Activated naive CD4-positive, alpha-beta T cell treated with anti-CD3 and anti-CD28 coated beads for 36 hours (primary cell): ENCODE results near the gene MYL7. TPM values are rescaled to one million over a fixed set of nuclear protein-coding genes. Genes with fewer than 3 reads are reported as not detected.

Experiments
- CTCF ChIA-PET: fragments of 350-600 bp; sonication (Branson Sonifier 250); formaldehyde crosslinking; loops from one replicate; lab custom pipeline; 2021; ENCODE audit warnings: antibody characterized with exemption; lab: Charles Lee
- DNase-seq: peaks from one replicate; pipeline ENCODE4 v3.0.0-alpha.2; 2020
- H3K27ac Mint-ChIP-seq: one replicate; pipeline ENCODE4 v1.8.0; 2021; ENCODE audit warnings: mild to moderate bottlenecking, mixed read lengths
- H3K27me3 Mint-ChIP-seq: one replicate; pipeline ENCODE4 v1.8.0; 2021; ENCODE audit warnings: low read depth, mixed read lengths
- H3K36me3 Mint-ChIP-seq: one replicate; pipeline ENCODE4 v1.8.0; 2021; ENCODE audit warnings: low read depth, mixed read lengths
- H3K4me1 Mint-ChIP-seq: one replicate; pipeline ENCODE4 v1.8.0; 2021; ENCODE audit warnings: low read depth, mixed read lengths
- H3K4me3 Mint-ChIP-seq: one replicate; pipeline ENCODE4 v1.8.0; 2021; ENCODE audit warnings: mild to moderate bottlenecking, moderate library complexity, mixed read lengths
- H3K9me3 Mint-ChIP-seq: one replicate; pipeline ENCODE4 v1.8.0; 2021; ENCODE audit warnings: mixed read lengths
- intact Hi-C: fragments of 100-400 bp; cut with micrococcal nuclease; formaldehyde crosslinking; loops from one replicate; pipeline ENCODE4 v1.15.1; 2023
- total RNA-seq, 2 experiments: library from RNA; stranded (reverse); gene quantifications; one replicate each; pipeline ENCODE4 v1.2.3, GENCODE V29; 2021

MYL7 gene
- total RNA-seq, 2 experiments from 2014 or later = not detected

DNA sequence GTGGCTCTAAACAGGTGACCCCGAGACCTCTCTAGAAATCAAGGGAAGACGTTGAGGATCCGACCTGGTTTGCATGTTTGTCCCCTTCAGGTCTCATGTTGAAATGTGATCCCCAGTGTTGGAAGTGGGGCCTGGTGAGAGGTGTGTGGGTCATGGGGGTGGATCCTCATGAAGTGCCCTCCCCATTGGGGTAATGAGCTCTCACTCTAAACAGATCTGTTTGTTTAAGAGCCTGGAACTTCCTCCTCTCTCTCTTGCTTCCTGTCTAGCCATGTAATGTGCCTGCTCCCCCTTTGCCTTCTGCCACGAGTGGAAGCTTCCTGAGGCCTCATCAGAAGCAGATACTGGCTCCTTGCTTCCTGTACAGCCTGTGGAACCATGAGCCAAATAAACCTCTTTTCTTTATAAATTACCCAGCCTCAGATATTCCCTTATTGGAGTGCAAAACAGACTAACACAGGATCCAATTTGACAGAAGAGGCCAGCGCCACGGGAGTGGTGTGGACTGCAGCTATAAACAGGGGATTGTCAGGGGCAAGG is 48.0 kb downstream of the MYL7 start:
- H3K4me1 Mint-ChIP-seq = peaks cover 13% of the 10 kb centered on the region
- DNase-seq = no peak
- no peaks in the 10 kb centered on the region for H3K27me3 Mint-ChIP-seq
- H3K4me3 Mint-ChIP-seq = no peak overlapping the region
- intact Hi-C loops = no loop called here
- H3K27ac Mint-ChIP-seq = no peak overlapping the region
- no peaks in the 10 kb centered on the region for H3K36me3 Mint-ChIP-seq
- CTCF ChIA-PET = no interaction called here
- H3K9me3 Mint-ChIP-seq = no peaks in the 10 kb centered on the region

Other genes with a start within 250 kb of the MYL7 start
- gene URGCP, start 234.7 kb downstream of the MYL7 start, total RNA-seq = 10 to 100 TPM; 21.5 to 23.9 TPM
- 10 to 100 TPM; 11.4 to 12.8 TPM for gene UBE2D4, start 214.9 kb downstream of the MYL7 start, total RNA-seq
- gene SPDYE1, start 143.4 kb downstream of the MYL7 start, total RNA-seq = not detected
- 10 to 100 TPM; 82.3 TPM for gene DBNL, start 96.6 kb downstream of the MYL7 start, total RNA-seq
- gene PGAM2, start 75.8 kb downstream of the MYL7 start, total RNA-seq = under 1 TPM in 1 of 2 experiments, not detected in 1; 0.24 TPM
- gene POLM, start 58.8 kb downstream of the MYL7 start, total RNA-seq = 10 to 100 TPM; 27.1 to 29.4 TPM
- 10 to 100 TPM; 10.1 to 10.8 TPM for gene AEBP1, start 37.0 kb downstream of the MYL7 start, total RNA-seq
- gene POLD2, start 17.8 kb downstream of the MYL7 start, total RNA-seq = 100 to 1,000 TPM; 261 to 270 TPM
- 1 to 10 TPM; 2.1 to 3.3 TPM for gene GCK, start 48.1 kb upstream of the MYL7 start, total RNA-seq
- gene YKT6, start 59.6 kb upstream of the MYL7 start, total RNA-seq = 10 to 100 TPM; 53.5 to 57.3 TPM
- gene CAMK2B, start 184.3 kb upstream of the MYL7 start, total RNA-seq = under 1 TPM; 0.30 to 0.38 TPM